ENCODE measurements around the gene KRTAP10-1. TPM values are rescaled to one million over a fixed set of nuclear protein-coding genes. Genes with fewer than 3 reads are reported as not detected.
"Not testable (repeated sequence)": the region's sequence is repeated elsewhere in the genome, so short reads cannot be mapped to it uniquely, and the experiment has no call there.

The KRTAP10-1 gene
- total RNA-seq, 1 experiment from 2014 or later, result not detected

- Histone ChIP-seq H3K27ac (ENCODE audit: low read length) (no peak overlapping the region), H3K79me2 (ENCODE audit: low read length) (no peaks in the 10 kb centered on the region), H2AFZ (ENCODE audit: low read length) (no peak overlapping the region), H3K36me3 (ENCODE audit: insufficient read depth, low read length) (no peaks in the 10 kb centered on the region), H3K9me3 (ENCODE audit: low read length) (no peaks in the 10 kb centered on the region; the same call in 1 of the 2 replicates), H3K9me2 (replicated peaks; ENCODE audit: insufficient read depth, low read length) (no peaks in the 10 kb centered on the region), H3K4me2 (ENCODE audit: low read depth, low read length, poor library complexity, severe bottlenecking) (no peak overlapping the region), H3K9ac (ENCODE audit: low read length) (no peak overlapping the region), H3K4me1 (ENCODE audit: low read length) (no peaks in the 10 kb centered on the region; the same call in 1 of the 2 replicates), H4K20me1 (ENCODE audit: insufficient read depth, low read depth, low read length) (no peaks in the 10 kb centered on the region), H3K4me3 (ENCODE audit: low read length) (no peak overlapping the region), H3K27me3 (ENCODE audit: low read length) (no peaks in the 10 kb centered on the region)
- DNase-seq, result no peak
Measured at GRCh38 chr21:44552681-44553080, 12.7 kb upstream of the KRTAP10-1 start.

- H3K79me2 ChIP-seq (ENCODE audit: low read length), result no peaks in the 10 kb centered on the region
- no peaks in the 10 kb centered on the region for H3K9me2 ChIP-seq (replicated peaks; ENCODE audit: insufficient read depth, low read length)
Measured at GRCh38 chr21:44552136-44552535, 12.1 kb upstream of the KRTAP10-1 start.

DNA sequence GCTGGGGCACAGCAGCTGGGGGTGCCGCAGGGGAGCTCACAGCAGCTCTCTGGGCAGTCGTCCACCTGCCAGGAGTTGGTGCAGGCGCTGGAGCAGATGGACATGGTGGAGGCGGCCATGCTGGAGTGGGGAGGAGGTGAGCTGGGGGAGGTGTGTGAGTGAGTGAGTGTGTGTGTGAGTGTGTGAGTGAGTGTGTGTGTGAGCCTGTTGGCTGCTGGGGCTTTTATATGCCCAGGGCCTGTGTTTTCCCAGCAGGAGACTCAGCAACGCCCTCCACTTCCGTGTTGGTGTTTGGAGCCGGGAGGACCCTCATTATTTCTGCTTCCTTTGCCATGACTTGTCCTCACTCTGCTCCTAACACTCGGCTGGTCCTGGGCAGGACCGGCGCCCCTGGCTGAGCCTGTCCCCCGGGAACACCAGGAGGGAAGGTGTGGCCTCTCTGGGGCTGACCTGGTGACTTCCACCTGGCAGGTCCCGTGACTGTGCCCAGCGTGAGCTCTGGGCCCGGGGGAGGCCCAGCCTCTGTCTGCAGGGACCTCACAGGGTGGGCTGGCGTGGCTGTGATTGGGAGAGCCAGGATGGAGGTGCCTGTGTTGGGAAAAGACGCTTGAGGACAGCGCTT lies 11.5 kb upstream of the KRTAP10-1 start, which contains the start of gene KRTAP10-2:
Gene KRTAP10-2, minus strand, starts transcription at position 166 of the 622 bp plus-strand sequence. Its CDS starts 47 bp downstream, at position 119.
- Histone ChIP-seq H3K27ac (ENCODE audit: low read length) (no peak within 1 kb of the TSS), H3K4me2 (ENCODE audit: low read depth, low read length, poor library complexity, severe bottlenecking) (no peak within 1 kb of the TSS), H3K9ac (ENCODE audit: low read length) (no peak within 1 kb of the TSS), H3K4me1 (ENCODE audit: low read length) (no peaks in the 10 kb centered on the region), H4K20me1 (ENCODE audit: insufficient read depth, low read depth, low read length) (no peaks in the 10 kb centered on the region), H3K9me2 (replicated peaks; ENCODE audit: insufficient read depth, low read length) (no peaks in the 10 kb centered on the region), H3K4me3 (ENCODE audit: low read length) (no peak within 1 kb of the TSS), H3K36me3 (ENCODE audit: insufficient read depth, low read length) (no peaks in the 10 kb centered on the region), H3K27me3 (ENCODE audit: low read length) (no peaks in the 10 kb centered on the region; the same call in 1 of the 2 replicates), H3K79me2 (ENCODE audit: low read length) (no peaks in the 10 kb centered on the region), H2AFZ (ENCODE audit: low read length) (no peak within 1 kb of the TSS), H3K9me3 (ENCODE audit: low read length) (no peaks in the 10 kb centered on the region; the same call in 1 of the 2 replicates)
- DNase-seq, result no peak

More at GRCh38 chr21:44552136-44552535, 12.1 kb upstream of the KRTAP10-1 start:
- H3K4me3 ChIP-seq (ENCODE audit: low read length), result no peak overlapping the region
- H4K20me1 ChIP-seq (ENCODE audit: insufficient read depth, low read depth, low read length), result no peaks in the 10 kb centered on the region
- DNase-seq, result no peak
- no peaks in the 10 kb centered on the region for H3K27me3 ChIP-seq (ENCODE audit: low read length)
- no peaks in the 10 kb centered on the region; the same call in 1 of the 2 replicates for H3K4me1 ChIP-seq (ENCODE audit: low read length)
- H2AFZ ChIP-seq (ENCODE audit: low read length), result no peak overlapping the region
- no peak overlapping the region for H3K9ac ChIP-seq (ENCODE audit: low read length)
- H3K36me3 ChIP-seq (ENCODE audit: insufficient read depth, low read length), result no peaks in the 10 kb centered on the region
- H3K27ac ChIP-seq (ENCODE audit: low read length), result no peak overlapping the region
- H3K9me3 ChIP-seq (ENCODE audit: low read length), result no peaks in the 10 kb centered on the region; the same call in 1 of the 2 replicates
- no peak overlapping the region for H3K4me2 ChIP-seq (ENCODE audit: low read depth, low read length, poor library complexity, severe bottlenecking)

GRCh38 chr21:44550807-44551206 lies 10.8 kb upstream of the KRTAP10-1 start:
- H3K9ac ChIP-seq (ENCODE audit: low read length), result no peak overlapping the region
- H3K27me3 ChIP-seq (ENCODE audit: low read length), result no peaks in the 10 kb centered on the region; the same call in 1 of the 2 replicates
- no peaks in the 10 kb centered on the region for H4K20me1 ChIP-seq (ENCODE audit: insufficient read depth, low read depth, low read length)
- no peaks in the 10 kb centered on the region for H3K79me2 ChIP-seq (ENCODE audit: low read length)
- H3K27ac ChIP-seq (ENCODE audit: low read length), result no peak overlapping the region
- no peak for DNase-seq
- H3K4me1 ChIP-seq (ENCODE audit: low read length), result no peaks in the 10 kb centered on the region
- no peaks in the 10 kb centered on the region for H3K36me3 ChIP-seq (ENCODE audit: insufficient read depth, low read length)
- no peak overlapping the region for H3K4me3 ChIP-seq (ENCODE audit: low read length)
- no peaks in the 10 kb centered on the region for H3K9me2 ChIP-seq (replicated peaks; ENCODE audit: insufficient read depth, low read length)
- no peaks in the 10 kb centered on the region; the same call in 1 of the 2 replicates for H3K9me3 ChIP-seq (ENCODE audit: low read length)
- no peak overlapping the region for H3K4me2 ChIP-seq (ENCODE audit: low read depth, low read length, poor library complexity, severe bottlenecking)
- H2AFZ ChIP-seq (ENCODE audit: low read length), result no peak overlapping the region

DNA sequence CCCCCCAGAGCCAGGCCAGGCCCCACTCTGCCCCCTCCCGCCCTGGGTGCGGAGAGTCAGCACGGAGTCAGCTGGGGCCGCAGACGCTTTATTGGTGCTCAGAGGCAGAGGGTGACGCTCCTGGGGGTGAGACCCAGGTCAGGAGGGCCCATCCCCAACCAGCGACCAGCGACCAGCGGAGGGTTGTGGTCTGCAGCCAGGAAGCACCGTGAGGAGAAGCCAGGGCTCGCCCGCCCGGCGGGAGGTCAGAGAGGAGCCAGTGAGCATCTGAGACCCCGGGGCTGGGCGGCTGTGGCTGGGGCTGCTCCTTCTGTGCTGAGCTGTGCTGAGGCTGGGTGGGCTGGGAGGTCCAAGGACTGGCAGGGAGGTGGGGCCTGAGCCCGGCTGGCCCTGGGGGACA lies 10.3 kb upstream of the KRTAP10-1 start:
- not testable (repeated sequence) for H3K9me3 ChIP-seq (ENCODE audit: low read length); H3K4me1 ChIP-seq (ENCODE audit: low read length); H3K27me3 ChIP-seq (ENCODE audit: low read length); H3K4me2 ChIP-seq (ENCODE audit: low read depth, low read length, poor library complexity, severe bottlenecking); H2AFZ ChIP-seq (ENCODE audit: low read length); H4K20me1 ChIP-seq (ENCODE audit: insufficient read depth, low read depth, low read length); H3K79me2 ChIP-seq (ENCODE audit: low read length); H3K4me3 ChIP-seq (ENCODE audit: low read length); DNase-seq; H3K27ac ChIP-seq (ENCODE audit: low read length); H3K36me3 ChIP-seq (ENCODE audit: insufficient read depth, low read length); H3K9me2 ChIP-seq (replicated peaks; ENCODE audit: insufficient read depth, low read length); H3K9ac ChIP-seq (ENCODE audit: low read length)

GRCh38 chr21:44549525-44550211 lies 9.7 kb upstream of the KRTAP10-1 start:
- Histone ChIP-seq H3K4me1 (ENCODE audit: low read length) (no peaks in the 10 kb centered on the region), H3K9ac (ENCODE audit: low read length) (no peak overlapping the region), H3K27me3 (ENCODE audit: low read length) (no peaks in the 10 kb centered on the region; the same call in 1 of the 2 replicates), H2AFZ (ENCODE audit: low read length) (no peak overlapping the region), H3K9me2 (replicated peaks; ENCODE audit: insufficient read depth, low read length) (no peaks in the 10 kb centered on the region), H3K79me2 (ENCODE audit: low read length) (no peaks in the 10 kb centered on the region), H3K4me2 (ENCODE audit: low read depth, low read length, poor library complexity, severe bottlenecking) (no peak overlapping the region), H3K9me3 (ENCODE audit: low read length) (no peaks in the 10 kb centered on the region; the same call in 1 of the 2 replicates), H3K27ac (ENCODE audit: low read length) (no peak overlapping the region), H3K4me3 (ENCODE audit: low read length) (no peak overlapping the region), H4K20me1 (ENCODE audit: insufficient read depth, low read depth, low read length) (no peaks in the 10 kb centered on the region), H3K36me3 (ENCODE audit: insufficient read depth, low read length) (no peaks in the 10 kb centered on the region)
- DNase-seq, result no peak

- DNase-seq, result no peak
- no peaks in the 10 kb centered on the region for H3K36me3 ChIP-seq (ENCODE audit: insufficient read depth, low read length)
- H2AFZ ChIP-seq (ENCODE audit: low read length), result no peak overlapping the region
- H3K9me2 ChIP-seq (replicated peaks; ENCODE audit: insufficient read depth, low read length), result no peaks in the 10 kb centered on the region
- H3K4me2 ChIP-seq (ENCODE audit: low read depth, low read length, poor library complexity, severe bottlenecking), result no peak overlapping the region
- no peaks in the 10 kb centered on the region for H3K79me2 ChIP-seq (ENCODE audit: low read length)
- no peaks in the 10 kb centered on the region for H4K20me1 ChIP-seq (ENCODE audit: insufficient read depth, low read depth, low read length)
- no peaks in the 10 kb centered on the region; the same call in 1 of the 2 replicates for H3K27me3 ChIP-seq (ENCODE audit: low read length)
- H3K9ac ChIP-seq (ENCODE audit: low read length), result no peak overlapping the region
- H3K4me3 ChIP-seq (ENCODE audit: low read length), result no peak overlapping the region
- no peaks in the 10 kb centered on the region; the same call in 1 of the 2 replicates for H3K9me3 ChIP-seq (ENCODE audit: low read length)
- no peak overlapping the region for H3K27ac ChIP-seq (ENCODE audit: low read length)
- H3K4me1 ChIP-seq (ENCODE audit: low read length), result no peaks in the 10 kb centered on the region
Measured at GRCh38 chr21:44548922-44549321, 8.9 kb upstream of the KRTAP10-1 start.

DNA sequence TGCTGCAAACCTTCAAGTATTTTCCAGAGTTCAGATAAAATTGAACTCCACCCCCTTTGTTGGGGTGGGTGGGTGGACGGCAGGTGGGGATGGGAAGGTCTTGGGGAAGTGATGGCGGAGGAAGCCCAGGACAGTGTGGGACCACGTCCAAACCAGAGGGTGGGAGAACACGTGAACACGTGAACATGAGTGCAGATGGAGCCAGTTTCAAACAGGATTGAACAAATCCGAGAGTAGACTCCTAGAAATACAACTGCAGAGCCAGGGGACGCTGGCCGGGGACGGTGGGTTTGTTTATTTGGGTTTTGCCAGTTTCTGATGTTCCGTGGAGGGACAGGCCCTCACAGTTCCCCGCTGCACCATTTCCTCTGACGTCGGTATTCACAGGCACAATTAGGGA lies 8.4 kb upstream of the KRTAP10-1 start:
- H3K4me3 ChIP-seq (ENCODE audit: low read length), result no peak overlapping the region
- no peaks in the 10 kb centered on the region for H3K4me1 ChIP-seq (ENCODE audit: low read length)
- H4K20me1 ChIP-seq (ENCODE audit: insufficient read depth, low read depth, low read length), result no peaks in the 10 kb centered on the region
- H3K9me2 ChIP-seq (replicated peaks; ENCODE audit: insufficient read depth, low read length), result no peaks in the 10 kb centered on the region
- DNase-seq, result no peak
- H2AFZ ChIP-seq (ENCODE audit: low read length), result no peak overlapping the region
- no peak overlapping the region for H3K27ac ChIP-seq (ENCODE audit: low read length)
- H3K27me3 ChIP-seq (ENCODE audit: low read length), result no peaks in the 10 kb centered on the region; the same call in 1 of the 2 replicates
- H3K79me2 ChIP-seq (ENCODE audit: low read length), result no peaks in the 10 kb centered on the region
- H3K9ac ChIP-seq (ENCODE audit: low read length), result no peak overlapping the region
- H3K9me3 ChIP-seq (ENCODE audit: low read length), result no peaks in the 10 kb centered on the region; the same call in 1 of the 2 replicates
- no peaks in the 10 kb centered on the region for H3K36me3 ChIP-seq (ENCODE audit: insufficient read depth, low read length)
- no peak overlapping the region for H3K4me2 ChIP-seq (ENCODE audit: low read depth, low read length, poor library complexity, severe bottlenecking)
